ENCODE measurements around the gene CCDC172.

Gene CCDC172

DNA sequence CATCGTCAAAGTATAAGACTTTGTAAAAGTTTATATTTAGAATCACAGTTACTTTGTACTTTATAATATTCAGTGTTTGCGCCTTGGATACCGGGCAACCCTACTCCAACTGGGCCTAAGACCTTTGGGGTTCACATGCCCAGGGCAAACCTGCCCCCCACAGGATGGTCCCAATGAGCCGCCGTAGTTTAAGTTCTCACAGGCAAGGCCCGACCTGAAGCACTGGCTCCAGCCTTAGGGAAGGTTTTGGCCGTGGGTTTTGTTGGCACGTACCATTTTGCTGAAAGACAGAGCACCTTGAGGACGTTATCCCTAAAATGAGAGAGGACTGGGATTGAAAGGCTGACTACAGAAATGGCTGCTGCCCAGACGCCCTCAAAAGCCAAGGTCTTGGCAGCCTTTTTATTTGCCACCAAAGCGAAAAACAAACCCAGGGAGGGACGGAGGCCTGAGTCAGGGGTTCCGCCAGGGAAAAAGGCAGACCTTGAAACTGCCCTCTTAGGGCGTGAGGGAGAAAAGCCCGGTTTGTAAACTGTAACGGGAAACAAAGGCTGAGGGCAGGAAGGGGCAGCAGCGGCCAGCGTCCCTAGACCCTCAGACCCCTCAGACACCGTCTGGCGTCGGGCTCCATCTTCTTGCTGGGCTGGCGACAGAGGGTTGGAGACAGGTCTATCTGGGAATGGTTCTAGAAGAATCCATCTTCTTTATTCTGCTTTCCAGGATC, at the start of gene CCDC172:
CCDC172 (plus strand) TSS at position 222 of the 724 bp plus-strand sequence. CDS start 564 bp downstream, outside the sequence.
- DNase-seq = no peak

DNA sequence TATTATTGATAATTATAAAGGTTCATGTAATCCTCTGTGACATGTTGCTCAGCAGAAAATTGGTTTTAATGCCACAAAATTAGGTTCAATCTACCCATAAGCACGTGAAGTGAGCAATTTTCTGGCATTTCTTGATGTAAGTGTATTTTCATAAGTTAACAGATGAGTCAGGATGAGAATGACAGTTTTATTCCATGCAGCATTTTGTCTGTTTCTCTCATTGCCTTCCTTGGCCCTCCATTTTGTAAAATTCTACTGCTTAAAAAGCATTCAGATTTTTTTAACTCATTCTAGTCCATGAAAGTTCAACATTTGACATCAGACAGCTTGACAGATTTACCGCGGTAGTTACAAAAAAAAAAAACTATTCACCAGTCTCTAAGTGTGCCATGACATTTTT, 47.3 kb upstream of the CCDC172 start:
- DNase-seq = no peak

- no peak for DNase-seq
Observed at GRCh38 chr10:116278846-116279245, 45.4 kb upstream of the CCDC172 start.

DNA sequence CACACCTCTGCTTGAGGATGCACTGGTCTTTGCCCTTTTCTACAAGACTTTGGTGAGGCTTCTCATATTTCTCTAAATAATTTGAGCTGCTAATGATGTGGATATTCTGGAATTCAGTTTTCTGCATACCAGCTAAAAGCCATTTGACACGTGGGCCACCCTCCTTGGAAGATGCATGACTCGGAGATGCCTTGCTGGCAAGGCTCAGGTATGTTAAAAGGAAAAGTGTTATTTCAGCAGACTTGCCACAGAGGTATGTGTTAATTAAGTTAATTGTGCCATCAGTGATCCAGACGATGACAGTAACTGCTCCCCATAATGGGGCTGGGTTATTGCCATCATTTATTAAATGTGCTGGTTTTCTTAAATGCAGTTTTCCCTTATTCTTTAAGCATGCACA, 42.5 kb upstream of the CCDC172 start:
- no peak for DNase-seq

DNA sequence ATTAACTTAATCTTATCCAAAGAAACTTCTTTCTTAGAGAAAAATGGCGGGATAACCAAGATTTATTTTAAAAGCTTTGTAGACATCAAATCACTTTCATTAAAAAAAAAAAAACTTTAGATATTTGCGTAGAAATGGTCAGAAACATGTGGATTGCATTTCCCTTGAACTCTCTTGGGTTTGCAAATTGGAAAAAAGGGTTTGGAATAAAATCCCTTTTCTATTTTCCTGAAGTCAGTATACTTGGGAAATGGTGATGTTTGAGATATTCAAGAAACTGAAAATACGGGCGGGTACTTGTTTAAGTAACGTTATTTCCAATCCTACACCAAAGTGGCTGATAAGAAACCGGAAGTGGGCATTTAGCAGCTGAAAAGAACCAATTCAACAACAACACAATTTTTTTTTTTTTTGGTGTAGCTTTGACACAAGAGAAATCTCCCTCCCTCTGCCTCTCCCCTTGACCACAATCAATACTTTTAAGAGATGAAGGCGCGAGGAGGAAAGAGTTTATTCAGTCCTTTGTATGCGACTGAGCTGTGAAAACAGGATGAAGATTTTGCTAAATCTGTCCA, 37.5 kb upstream of the CCDC172 start:
- DNase-seq = no peak

- peak; percentile 20 for DNase-seq
Observed at GRCh38 chr10:116287906-116288501, 36.2 kb upstream of the CCDC172 start.

GRCh38 chr10:116289652-116290051, 34.6 kb upstream of the CCDC172 start:
- DNase-seq = no peak

- no peak for DNase-seq
Observed at GRCh38 chr10:116292493-116292892, 31.8 kb upstream of the CCDC172 start.

- DNase-seq = no peak
Observed at GRCh38 chr10:116296291-116296721, 27.9 kb upstream of the CCDC172 start.

GRCh38 chr10:116298586-116298985, 25.7 kb upstream of the CCDC172 start:
- DNase-seq = no peak

DNA sequence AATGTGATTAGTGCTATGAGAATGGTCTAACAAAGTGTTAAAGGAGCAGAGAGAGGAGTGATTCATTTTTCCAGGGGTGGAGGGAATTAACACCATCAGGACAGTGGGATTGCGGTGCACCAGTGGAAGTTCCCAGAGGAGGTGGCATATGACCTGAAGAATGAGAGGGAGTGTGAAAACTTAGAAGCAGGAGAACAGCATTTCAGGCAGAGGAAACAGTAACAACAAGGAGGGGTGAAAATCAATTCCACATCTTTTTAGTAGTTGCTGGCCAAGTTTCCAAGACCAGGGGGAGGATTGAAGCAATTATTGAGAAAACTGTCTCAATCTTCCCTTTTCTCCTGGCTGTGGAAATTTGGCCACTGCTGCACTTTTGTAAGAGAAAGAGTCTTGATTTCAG, 23.7 kb upstream of the CCDC172 start:
- DNase-seq = no peak

GRCh38 chr10:116304923-116305322, 19.3 kb upstream of the CCDC172 start:
- DNase-seq = no peak

- no peak for DNase-seq
Observed at GRCh38 chr10:116306847-116307246, 17.4 kb upstream of the CCDC172 start.

DNA sequence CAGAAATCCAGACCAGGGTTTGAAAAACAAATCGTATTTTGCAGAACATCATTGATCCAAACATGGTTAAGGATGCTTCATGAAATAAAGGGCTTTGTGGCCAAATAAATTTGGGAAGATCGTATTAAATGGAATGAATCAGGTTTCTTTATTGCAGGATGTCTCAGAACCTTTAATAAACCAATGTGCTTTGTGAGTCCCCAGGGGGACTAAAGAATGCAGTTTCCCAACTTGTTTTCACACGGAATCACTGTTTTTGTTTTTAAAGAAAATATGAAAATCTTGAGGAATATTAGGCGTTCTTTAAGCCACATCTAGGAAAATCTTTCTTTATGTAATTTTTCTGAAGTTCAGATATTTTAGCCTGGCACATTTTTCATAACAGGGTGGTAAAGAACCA, 16.8 kb upstream of the CCDC172 start:
- DNase-seq = no peak

DNA sequence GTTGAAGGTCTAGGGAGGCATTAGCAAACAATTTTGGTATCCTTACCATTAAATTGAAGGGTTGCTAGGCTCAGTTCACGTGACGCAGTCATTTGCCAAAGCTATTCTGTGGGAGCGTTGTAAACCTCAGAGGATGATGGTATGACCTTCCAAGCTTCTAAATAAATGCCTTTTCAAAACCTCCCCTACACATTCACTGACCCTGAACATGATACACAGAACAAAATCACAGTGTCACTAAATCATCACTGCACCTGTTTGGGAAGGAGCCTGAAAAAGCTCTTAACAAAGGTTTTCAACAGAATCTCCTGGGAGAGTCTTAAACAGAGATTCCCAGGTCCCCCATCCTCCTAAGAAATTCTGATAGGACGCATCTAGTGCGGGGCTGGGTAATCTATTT, 13.2 kb upstream of the CCDC172 start:
- DNase-seq = no peak

DNA sequence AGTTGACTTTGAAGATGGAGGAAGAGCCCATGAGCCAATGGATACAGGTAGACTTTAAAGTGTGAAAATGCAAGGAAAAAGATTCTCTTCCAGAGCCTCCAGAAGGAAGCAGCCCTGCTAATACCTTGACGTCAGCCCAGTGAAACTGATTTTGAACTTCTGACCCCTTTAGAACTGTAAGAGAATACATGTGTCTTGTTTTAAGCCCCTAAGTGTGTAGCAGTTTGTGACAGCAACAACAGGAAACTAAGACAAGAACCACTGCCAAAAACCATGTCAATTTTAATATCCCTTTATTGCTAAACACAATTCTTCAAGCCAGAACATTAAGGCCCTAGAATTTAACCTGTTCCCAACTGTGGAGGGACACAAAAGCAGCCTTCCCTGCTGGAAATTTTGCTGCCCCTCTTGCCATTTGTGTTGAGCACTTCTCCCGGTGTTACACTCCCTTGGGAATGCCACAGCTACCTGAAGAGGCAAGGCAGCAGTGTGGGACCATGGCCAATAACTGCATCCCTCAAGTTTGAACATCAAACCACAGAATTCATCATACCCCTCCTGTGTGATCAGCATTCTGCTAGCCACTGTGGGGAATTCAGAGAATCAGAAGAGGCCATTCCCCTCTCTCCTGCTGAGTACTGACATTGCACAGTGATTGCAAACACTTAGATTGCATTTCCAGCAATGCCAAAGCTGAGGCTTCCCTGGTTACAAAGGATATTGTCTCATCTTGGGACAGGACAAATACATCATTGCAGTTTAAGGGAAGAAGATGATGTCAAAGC, 12.3 kb upstream of the CCDC172 start:
- no peak for DNase-seq

DNA sequence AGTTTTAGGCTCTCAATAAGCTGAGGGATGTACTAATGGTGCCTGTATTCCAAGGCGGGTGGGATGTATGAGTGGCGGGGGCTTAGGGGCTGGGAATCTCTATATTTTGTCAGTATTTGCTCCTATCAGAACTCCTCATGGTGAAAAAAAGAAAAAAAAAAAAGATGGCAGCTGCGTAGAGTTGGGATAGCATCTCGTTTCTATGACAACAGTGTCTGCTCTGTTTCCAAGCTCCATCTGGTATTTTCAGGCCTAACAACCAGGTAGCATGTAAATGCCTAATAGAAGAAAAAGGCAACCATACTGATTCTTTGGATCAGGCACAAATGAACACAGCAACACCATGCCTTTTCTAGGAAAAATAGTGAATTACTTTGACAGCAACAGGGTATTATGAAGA, 11.7 kb upstream of the CCDC172 start:
- DNase-seq = no peak

- DNase-seq = no peak
Observed at GRCh38 chr10:116316503-116316902, 7.7 kb upstream of the CCDC172 start.

GRCh38 chr10:116324951-116325635, 845 bp downstream of the CCDC172 start:
- no peak for DNase-seq

GRCh38 chr10:116325987-116326386, 1.7 kb downstream of the CCDC172 start:
- DNase-seq = no peak

GRCh38 chr10:116329153-116329552, 4.9 kb downstream of the CCDC172 start:
- no peak for DNase-seq

DNA sequence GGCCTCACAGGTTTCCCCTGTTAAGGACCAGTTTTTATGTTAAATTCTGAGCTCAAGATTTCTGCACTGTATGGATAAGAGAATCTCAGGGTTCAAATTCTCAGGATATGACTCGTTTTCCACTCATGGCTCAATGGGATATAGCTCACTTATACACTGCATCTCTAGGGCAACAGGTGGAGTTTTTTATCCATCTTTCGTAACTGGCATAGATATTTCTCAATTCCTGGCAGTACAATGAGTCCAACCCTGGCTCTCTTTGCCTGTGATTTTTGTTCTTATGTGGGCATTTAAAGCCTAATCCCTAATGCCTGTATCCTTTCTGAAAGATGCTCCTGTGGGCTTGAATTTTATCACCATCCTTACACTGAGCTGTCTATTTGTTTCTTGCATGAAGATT, 7.6 kb downstream of the CCDC172 start:
- DNase-seq = no peak

- no peak for DNase-seq
Observed at GRCh38 chr10:116336866-116337265, 12.6 kb downstream of the CCDC172 start.
